IMR-90 (cell line): ENCODE data around the gene RABIF. TPM values are rescaled to one million over a fixed set of nuclear protein-coding genes. Genes with fewer than 3 reads are reported as not detected.

Experiments used
- ATAC-seq: fragments of 200-7000 bp; cut with Tn5 transposase; 2 replicates; pipeline ENCODE4 v1.9.1; 2020; ENCODE audit warnings: low read depth, mild to moderate bottlenecking, moderate library complexity
- BruUV-seq: library from RNA; stranded (reverse); fragments of 400-500 nt; replicated peaks from 2 replicates; lab custom pipeline; 2021; lab: Mats Ljungman, UMichigan
- CTCF ChIA-PET: fragments of 300-600 bp; formaldehyde crosslinking; extraction: SDS; loops from one replicate; lab custom pipeline; 2021; ENCODE audit warnings: antibody characterized with exemption; lab: Yijun Ruan, JAX
- POLR2A ChIA-PET: fragments of 300-600 bp; sonication (Branson Sonifier 250); formaldehyde crosslinking; loops from one replicate; lab custom pipeline; 2022; ENCODE audit warnings: antibody characterized with exemption; ENCODE audit not compliant: unreplicated experiment; lab: Charles Lee
- DNase-seq: peaks from one replicate; pipeline ENCODE4 v3.0.0; 2013
- H2AFZ ChIP-seq: replicated peaks from 2 replicates; pipeline ENCODE3; 2013; ENCODE audit warnings: low read length, mild to moderate bottlenecking; ENCODE audit not compliant: poor library complexity
- H2AK5ac ChIP-seq: 2 replicates; pipeline ENCODE4 v1.6.1; 2013; ENCODE audit warnings: low read depth, low read length, inconsistent platforms
- H2AK9ac ChIP-seq: replicated peaks from 2 replicates; pipeline ENCODE3; 2013; ENCODE audit warnings: mild to moderate bottlenecking, low read depth, low read length, moderate library complexity; ENCODE audit not compliant: poor library complexity
- H2BK120ac ChIP-seq: 2 replicates; pipeline ENCODE4 v1.6.1; 2013; ENCODE audit warnings: low read depth, low read length, inconsistent platforms
- H2BK15ac ChIP-seq: 3 replicates; pipeline ENCODE4 v1.6.1; 2013; ENCODE audit warnings: low read depth, low read length, inconsistent platforms
- H2BK20ac ChIP-seq: 2 replicates; pipeline ENCODE4 v1.6.1; 2013; ENCODE audit warnings: low read depth, mild to moderate bottlenecking, inconsistent platforms, low read length, moderate library complexity
- H2BK5ac ChIP-seq: 2 replicates; pipeline ENCODE4 v1.6.1; 2013; ENCODE audit warnings: mild to moderate bottlenecking, low read depth, low read length, inconsistent platforms; ENCODE audit not compliant: poor library complexity, severe bottlenecking
- H3K14ac ChIP-seq: replicated peaks from 2 replicates; pipeline ENCODE4 v1.6.1; 2013; ENCODE audit warnings: low read depth, low read length, inconsistent platforms
- H3K18ac ChIP-seq: 2 replicates; pipeline ENCODE4 v1.6.1; 2013; ENCODE audit warnings: low read depth, low read length, control low read depth
- H3K23ac ChIP-seq: 2 replicates; pipeline ENCODE4 v1.6.1; 2013; ENCODE audit warnings: low read depth, low read length, inconsistent platforms
- H3K27ac ChIP-seq: 2 replicates; pipeline ENCODE4 v1.5.1; 2013; ENCODE audit warnings: mild to moderate bottlenecking, control low read depth, low read length; ENCODE audit not compliant: insufficient read depth
- H3K27me3 ChIP-seq: 2 replicates; pipeline ENCODE4 v1.6.1; 2013; ENCODE audit warnings: low read length; ENCODE audit not compliant: control insufficient read depth, insufficient read depth
- H3K36me3 ChIP-seq: 2 replicates; pipeline ENCODE4 v1.6.1; 2013; ENCODE audit warnings: low read length, mixed read lengths; ENCODE audit not compliant: control insufficient read depth, insufficient read depth
- H3K4ac ChIP-seq: 2 replicates; pipeline ENCODE4 v1.6.1; 2013; ENCODE audit warnings: low read depth, low read length, inconsistent platforms
- H3K4me1 ChIP-seq: 2 replicates; pipeline ENCODE4 v1.6.1; 2013; ENCODE audit warnings: low read length, mixed read lengths; ENCODE audit not compliant: control insufficient read depth, insufficient read depth
- H3K4me2 ChIP-seq: 2 replicates; pipeline ENCODE4 v1.6.1; 2013; ENCODE audit warnings: low read depth, mild to moderate bottlenecking, control low read depth, low read length, moderate library complexity
- H3K4me3 ChIP-seq: 2 replicates; pipeline ENCODE4 v1.5.1; 2013; ENCODE audit warnings: low read depth, mild to moderate bottlenecking, control low read depth, low read length, moderate library complexity; ENCODE audit not compliant: insufficient read depth
- H3K56ac ChIP-seq: 2 replicates; pipeline ENCODE4 v1.6.1; 2013; ENCODE audit warnings: low read length, inconsistent platforms; ENCODE audit not compliant: insufficient read depth; ENCODE audit errors: extremely low read depth
- H3K79me1 ChIP-seq, 2 experiments: 2 replicates each; pipeline ENCODE4 v1.6.1; 2013; ENCODE audit warnings: low read length in 2 of 2, inconsistent platforms in 1 of 2, low read depth in 1 of 2
- H3K9ac ChIP-seq: 2 replicates; pipeline ENCODE4 v1.6.1; 2013; ENCODE audit warnings: low read depth, low read length, control low read depth
- H3K9me1 ChIP-seq: 2 replicates; pipeline ENCODE4 v1.6.1; 2013; ENCODE audit warnings: low read length, inconsistent platforms; ENCODE audit not compliant: insufficient read depth
- H3K9me3 ChIP-seq: 2 replicates; pipeline ENCODE4 v1.6.1; 2013; ENCODE audit warnings: low read length; ENCODE audit not compliant: control insufficient read depth, insufficient read depth
- H4K20me1 ChIP-seq: 2 replicates; pipeline ENCODE4 v1.6.1; 2013; ENCODE audit warnings: low read length, inconsistent platforms; ENCODE audit not compliant: insufficient read depth
- H4K5ac ChIP-seq: 2 replicates; pipeline ENCODE4 v1.6.1; 2013; ENCODE audit warnings: mild to moderate bottlenecking, low read depth, low read length, control low read depth
- H4K8ac ChIP-seq, 2 experiments: 2 replicates each; pipeline ENCODE4 v1.6.1; 2013; ENCODE audit warnings: low read depth in 2 of 2, low read length in 2 of 2, control low read depth in 1 of 2, inconsistent platforms in 1 of 2
- H4K91ac ChIP-seq: 2 replicates; pipeline ENCODE4 v1.6.1; 2013; ENCODE audit warnings: low read depth, low read length, inconsistent platforms; ENCODE audit not compliant: insufficient read depth
- CEBPB ChIP-seq: IDR thresholded peaks from 2 replicates; pipeline ENCODE4 v1.6.1; 2012; ENCODE audit warnings: low read depth, low read length, improper control_type of control experiment
- MAZ ChIP-seq: IDR thresholded peaks from 2 replicates; pipeline ENCODE4 v1.6.1; 2012; ENCODE audit warnings: low read depth, mild to moderate bottlenecking, low read length, improper control_type of control experiment, moderate library complexity, borderline replicate concordance
- NFE2L2 ChIP-seq: fragments of 150-350 bp; IDR thresholded peaks from 2 replicates; pipeline ENCODE4 v1.6.1; 2016; ENCODE audit warnings: low read depth, mild to moderate bottlenecking, low read length
- WGBS, 2 experiments: methylation state at CpG; one replicate each; pipeline versions ENCODE4 v1.1.5 to v1.1.7; 2013; ENCODE audit warnings: missing lambda C conversion rate in 2 of 2; ENCODE audit not compliant: insufficient read length in 1 of 2; ENCODE audit errors: extremely low coverage in 2 of 2; 5-methylcytosine and 5-hydroxymethylcytosine counted together
- dilution Hi-C: fragments of 300-500 bp; cut with HindIII; formaldehyde crosslinking; loops from one replicate; pipeline ENCODE4 v1.14.3; 2018; ENCODE audit warnings: low sequenced_read_pairs; ENCODE audit not compliant: unreplicated experiment
- in situ Hi-C: fragments of 300-500 bp; cut with MboI; formaldehyde crosslinking; loops from 3 replicates; pipeline ENCODE4 v1.14.3; 2019; ENCODE audit warnings: low sequenced_read_pairs, inconsistent platforms, mixed read lengths
- intact Hi-C: fragments of 100-400 bp; cut with micrococcal nuclease; formaldehyde crosslinking; loops from 2 replicates; pipeline ENCODE4 v1.10.0; 2022
- polyA plus RNA-seq, 3 experiments: library from polyadenylated mRNA; depleted of rRNA; stranded (reverse); fragments of >200 nt; gene quantifications; 2 replicates each; pipeline ENCODE4 v1.2.3, GENCODE V29; 2012; ENCODE audit warnings: low replicate concordance in 1 of 3
- total RNA-seq: library from RNA; depleted of rRNA; stranded (reverse); fragments of >200 nt; gene quantifications from 2 replicates; pipeline ENCODE4 v1.2.3, GENCODE V29; 2012
- TF ChIP-seq, protein P1 (sequence below): fragments of 150-350 bp; IDR thresholded peaks from 2 replicates; pipeline ENCODE4 v1.6.1; 2016; ENCODE audit warnings: low read depth, mild to moderate bottlenecking, low read length, moderate library complexity, borderline replicate concordance
- TF ChIP-seq, protein P2 (sequence below): conservative IDR thresholded peaks from 2 replicates; pipeline ENCODE4 v1.5.1; 2012; ENCODE audit warnings: mild to moderate bottlenecking, low read depth, low read length, improper control_type of control experiment

RABIF gene
- total and polyA plus RNA-seq, 2 of the 4 experiments (the other 2 are of a cell fraction), result 4.8 to 7.9 TPM

DNA sequence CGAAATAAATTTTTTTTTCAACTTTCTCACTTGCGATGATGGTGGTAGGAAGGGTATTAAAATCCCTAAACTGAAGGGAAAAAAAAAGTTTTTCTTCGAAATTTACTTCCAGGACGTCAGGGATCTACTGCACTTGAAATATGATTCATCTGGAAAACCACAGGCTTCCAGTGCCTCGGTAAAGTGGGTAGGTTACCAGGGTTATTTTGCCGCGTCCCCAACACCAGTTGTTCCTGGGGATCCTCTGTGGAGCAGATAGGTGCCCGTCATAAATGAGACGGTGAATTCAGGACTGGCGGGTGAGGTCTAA, 773 bp downstream of the RABIF start:
- Histone ChIP-seq H3K23ac (no peak overlapping the region), H2AK9ac (no peak overlapping the region), H3K9ac (peak overlapping the region; percentile 55), H2BK20ac (no peak overlapping the region), H2BK15ac (no peak overlapping the region), H4K20me1 (peaks cover 5% of the 10 kb centered on the region; the same call in 1 of the 2 replicates), H3K27ac (no peak overlapping the region; the same call in 1 of the 2 replicates), H3K4me2 (peak overlapping the region; percentile 98), H3K9me3 (no peaks in the 10 kb centered on the region), H3K36me3 (peaks cover 8% of the 10 kb centered on the region), H2AFZ (peak overlapping the region; percentile 91), H3K79me1 (peaks cover 19 to 34% of the 10 kb centered on the region in 2 experiments), H3K4ac (0 out of 2 replicates have a peak overlapping the region, but pooled peaks have one; percentile 34), H4K91ac (no peak overlapping the region), H2BK120ac (no peak overlapping the region), H3K18ac (no peak overlapping the region), H3K4me3 (peak overlapping the region; percentile 80), H2BK5ac (no peak overlapping the region), H4K8ac (peak overlapping the region in 1 of 2 experiments; percentile 52; a peak in 2 of 4 replicates), H3K27me3 (no peaks in the 10 kb centered on the region), H3K9me1 (no peaks in the 10 kb centered on the region), H4K5ac (no peak overlapping the region), H3K4me1 (no peaks in the 10 kb centered on the region), H2AK5ac (no peak overlapping the region), H3K14ac (no peak overlapping the region), H3K56ac (0 out of 2 replicates have a peak overlapping the region, but pooled peaks have one; percentile 2)
- ChIA-PET CTCF (no interaction called here), POLR2A (no interaction called here)
- no TSS peak for BruUV-seq
- in situ Hi-C loops, result no loop called here
- TF ChIP-seq, protein P1, sequence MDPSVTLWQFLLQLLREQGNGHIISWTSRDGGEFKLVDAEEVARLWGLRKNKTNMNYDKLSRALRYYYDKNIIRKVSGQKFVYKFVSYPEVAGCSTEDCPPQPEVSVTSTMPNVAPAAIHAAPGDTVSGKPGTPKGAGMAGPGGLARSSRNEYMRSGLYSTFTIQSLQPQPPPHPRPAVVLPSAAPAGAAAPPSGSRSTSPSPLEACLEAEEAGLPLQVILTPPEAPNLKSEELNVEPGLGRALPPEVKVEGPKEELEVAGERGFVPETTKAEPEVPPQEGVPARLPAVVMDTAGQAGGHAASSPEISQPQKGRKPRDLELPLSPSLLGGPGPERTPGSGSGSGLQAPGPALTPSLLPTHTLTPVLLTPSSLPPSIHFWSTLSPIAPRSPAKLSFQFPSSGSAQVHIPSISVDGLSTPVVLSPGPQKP, result no peak
- no peak for TF ChIP-seq CEBPB
- TF ChIP-seq, protein P2, sequence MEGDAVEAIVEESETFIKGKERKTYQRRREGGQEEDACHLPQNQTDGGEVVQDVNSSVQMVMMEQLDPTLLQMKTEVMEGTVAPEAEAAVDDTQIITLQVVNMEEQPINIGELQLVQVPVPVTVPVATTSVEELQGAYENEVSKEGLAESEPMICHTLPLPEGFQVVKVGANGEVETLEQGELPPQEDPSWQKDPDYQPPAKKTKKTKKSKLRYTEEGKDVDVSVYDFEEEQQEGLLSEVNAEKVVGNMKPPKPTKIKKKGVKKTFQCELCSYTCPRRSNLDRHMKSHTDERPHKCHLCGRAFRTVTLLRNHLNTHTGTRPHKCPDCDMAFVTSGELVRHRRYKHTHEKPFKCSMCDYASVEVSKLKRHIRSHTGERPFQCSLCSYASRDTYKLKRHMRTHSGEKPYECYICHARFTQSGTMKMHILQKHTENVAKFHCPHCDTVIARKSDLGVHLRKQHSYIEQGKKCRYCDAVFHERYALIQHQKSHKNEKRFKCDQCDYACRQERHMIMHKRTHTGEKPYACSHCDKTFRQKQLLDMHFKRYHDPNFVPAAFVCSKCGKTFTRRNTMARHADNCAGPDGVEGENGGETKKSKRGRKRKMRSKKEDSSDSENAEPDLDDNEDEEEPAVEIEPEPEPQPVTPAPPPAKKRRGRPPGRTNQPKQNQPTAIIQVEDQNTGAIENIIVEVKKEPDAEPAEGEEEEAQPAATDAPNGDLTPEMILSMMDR, result no peak
- TF ChIP-seq NFE2L2, result no peak
- TF ChIP-seq MAZ, result no peak
- dilution Hi-C loops, result no loop called here
- 0% methylated on average over 3 of the region's 10 CpGs; no CpG with 5 or more reads in 1 of the 2 experiments for WGBS, 2 experiments
- peak; percentile 28 for DNase-seq
- ATAC-seq, result peak; percentile 3
- intact Hi-C loops, result loop anchor here (1.0 kb wide), 1 partner anchor 80 kb away; the partner anchor contains the start of gene KDM5B
